HepG2 (cell line): Measurements from ENCODE around the gene CYTH1. TPM values are rescaled to one million over a fixed set of nuclear protein-coding genes. Genes with fewer than 3 reads are reported as not detected.

ENCODE experiments used
- ADNP ChIP-seq: sonication (generic); formaldehyde crosslinking; IDR thresholded peaks from 2 replicates; pipeline ENCODE4 v1.4.0; 2020; ENCODE audit warnings: missing genetic modification reagents
- ATRX ChIP-seq: sonication (generic); formaldehyde crosslinking; IDR thresholded peaks from 2 replicates; pipeline ENCODE4 v1.4.0; 2020; ENCODE audit warnings: missing genetic modification reagents, borderline replicate concordance
- CCAR2 ChIP-seq: fragments of 200-400 bp; formaldehyde crosslinking; optimal IDR thresholded peaks from 2 replicates; pipeline ENCODE3; 2018; ENCODE audit warnings: low read depth, mild to moderate bottlenecking, low read length, moderate library complexity
- CEBPB ChIP-seq: IDR thresholded peaks from 2 replicates; pipeline ENCODE4 v1.6.1; 2011; ENCODE audit warnings: low read depth, low read length, improper control_type of control experiment, borderline replicate concordance
- FOXP1 ChIP-seq, 2 experiments: fragments of 450-650 bp in 1 of 2; IDR thresholded peaks; 2 replicates each; pipeline ENCODE4 v1.6.1; 2017 to 2018; ENCODE audit warnings: antibody characterized with exemption in 1 of 2
- HMG20A ChIP-seq: IDR thresholded peaks from 2 replicates; pipeline ENCODE4 v1.6.1; 2016; ENCODE audit warnings: borderline replicate concordance
- IKZF4 ChIP-seq: sonication (generic); formaldehyde crosslinking; IDR thresholded peaks from 2 replicates; pipeline ENCODE4 v1.5.1; 2020; ENCODE audit warnings: borderline replicate concordance, mild to moderate bottlenecking, low read depth, missing genetic modification reagents; ENCODE audit errors: not compliant biosample characterization
- KLF11 ChIP-seq: IDR thresholded peaks from 2 replicates; pipeline ENCODE4 v1.6.1; 2016; ENCODE audit warnings: missing compliant biosample characterization
- NCOA5 ChIP-seq: sonication (generic); formaldehyde crosslinking; IDR thresholded peaks from 2 replicates; pipeline ENCODE4 v1.4.0; 2020; ENCODE audit warnings: missing genetic modification reagents
- PLRG1 ChIP-seq: fragments of 450-650 bp; conservative IDR thresholded peaks from 2 replicates; pipeline ENCODE4 v1.6.1; 2016
- TARDBP ChIP-seq: sonication (generic); formaldehyde crosslinking; IDR thresholded peaks from 2 replicates; pipeline ENCODE4 v1.8.0; 2022; ENCODE audit warnings: mild to moderate bottlenecking, missing genetic modification reagents
- ZNF136 ChIP-seq: sonication (generic); formaldehyde crosslinking; IDR thresholded peaks from 2 replicates; pipeline ENCODE4 v1.8.1; 2022; ENCODE audit warnings: low read depth, mild to moderate bottlenecking, moderate library complexity, missing genetic modification reagents
- ZNF343 ChIP-seq: sonication (generic); formaldehyde crosslinking; IDR thresholded peaks from 2 replicates; pipeline ENCODE4 v1.4.0; 2020; ENCODE audit warnings: mild to moderate bottlenecking, missing genetic modification reagents
- ZNF383 ChIP-seq: sonication (generic); formaldehyde crosslinking; IDR thresholded peaks from 2 replicates; pipeline ENCODE4 v1.4.0; 2020; ENCODE audit warnings: missing genetic modification reagents, mild to moderate bottlenecking, borderline replicate concordance
- ZNF569 ChIP-seq: sonication (generic); formaldehyde crosslinking; IDR thresholded peaks from 2 replicates; pipeline ENCODE4 v1.5.0; 2020; ENCODE audit warnings: mild to moderate bottlenecking, missing genetic modification reagents, moderate library complexity, borderline replicate concordance
- ZNF644 ChIP-seq: IDR thresholded peaks from 2 replicates; pipeline ENCODE4 v1.6.1; 2016; ENCODE audit warnings: low read depth
- ZNF747 ChIP-seq: sonication (generic); formaldehyde crosslinking; IDR thresholded peaks from 2 replicates; pipeline ENCODE4 v1.8.1; 2023; ENCODE audit warnings: missing genetic modification reagents, mild to moderate bottlenecking, borderline replicate concordance
- ZNF772 ChIP-seq: sonication (generic); formaldehyde crosslinking; IDR thresholded peaks from 2 replicates; pipeline ENCODE4 v1.5.0; 2020; ENCODE audit warnings: mild to moderate bottlenecking, missing genetic modification reagents
- ZNF839 ChIP-seq: sonication (generic); formaldehyde crosslinking; IDR thresholded peaks from 2 replicates; pipeline ENCODE4 v1.4.0; 2020; ENCODE audit warnings: missing genetic modification reagents, mild to moderate bottlenecking, borderline replicate concordance
- polyA plus RNA-seq, 8 experiments: library from polyadenylated mRNA; depleted of rRNA in 3 of 8; stranded (reverse) in 7 of 8; unstranded in 1 of 8; fragments of >200 nt; fragmentation: Illumina TruSeq in 4 of 8; extraction: Trizol in 4 of 8; gene quantifications; 2 replicates each; pipeline versions ENCODE4 v1.2.1 to v1.2.3, GENCODE V29; 2011 to 2016; ENCODE audit warnings: low read depth in 4 of 8, missing spikeins in 1 of 8, mixed read lengths in 1 of 8; ENCODE audit not compliant: insufficient read depth in 1 of 8
- total RNA-seq, 5 experiments: library from RNA; depleted of rRNA; stranded (reverse); fragments of >200 nt; fragmentation: Illumina TruSeq; extraction: Trizol; gene quantifications; 2 replicates each; pipeline ENCODE4 v1.2.3, GENCODE V29; 2016; ENCODE audit warnings: low read depth in 1 of 5
- TF ChIP-seq, protein P1 (sequence below): sonication (generic); formaldehyde crosslinking; IDR thresholded peaks from 2 replicates; pipeline ENCODE4 v1.9.0; 2021; ENCODE audit warnings: mild to moderate bottlenecking, missing genetic modification reagents
- TF ChIP-seq, protein P2 (sequence below): sonication (generic); formaldehyde crosslinking; IDR thresholded peaks from 2 replicates; pipeline ENCODE4 v1.5.1; 2020; ENCODE audit warnings: missing genetic modification reagents, mild to moderate bottlenecking, borderline replicate concordance

CYTH1 gene
- total and polyA plus RNA-seq, 2 of the 13 experiments (the other 11 are each of a cell fraction or from before 2014, with no cell fraction given): 20.1 to 48.9 TPM

DNA sequence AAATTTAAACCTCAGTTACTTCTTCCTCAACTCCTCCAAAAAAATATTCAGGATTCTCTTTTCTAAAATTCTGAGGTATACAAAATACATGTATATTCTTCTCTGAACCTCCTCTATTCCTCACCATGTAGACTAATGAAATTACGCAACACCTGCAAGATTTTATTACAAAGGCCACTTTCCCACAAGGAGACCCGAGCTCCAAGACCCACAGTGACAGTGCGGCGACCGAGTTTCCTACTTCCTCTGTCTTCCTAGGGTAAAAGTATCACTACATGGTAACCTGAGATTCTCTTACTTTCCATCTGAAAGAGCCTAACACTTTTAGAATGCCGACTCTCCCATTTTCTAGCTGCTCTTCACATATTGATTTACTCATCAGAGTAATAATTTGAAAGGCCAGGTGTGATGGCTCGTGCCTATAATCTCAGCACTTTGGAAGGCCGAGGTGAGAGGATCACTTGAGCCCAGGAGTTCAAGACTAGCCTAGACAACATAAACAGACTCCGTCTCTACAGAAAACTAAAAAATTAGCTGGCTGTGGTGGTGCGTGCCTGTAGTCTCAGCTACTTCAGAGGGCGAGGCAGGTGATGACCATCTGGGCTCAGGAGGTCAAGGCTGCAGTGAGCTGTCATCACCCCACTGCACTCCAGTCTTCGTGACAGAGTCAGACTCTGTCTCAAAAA lies 35.7 kb downstream of the CYTH1 start (continued):
- TF ChIP-seq, protein P1, sequence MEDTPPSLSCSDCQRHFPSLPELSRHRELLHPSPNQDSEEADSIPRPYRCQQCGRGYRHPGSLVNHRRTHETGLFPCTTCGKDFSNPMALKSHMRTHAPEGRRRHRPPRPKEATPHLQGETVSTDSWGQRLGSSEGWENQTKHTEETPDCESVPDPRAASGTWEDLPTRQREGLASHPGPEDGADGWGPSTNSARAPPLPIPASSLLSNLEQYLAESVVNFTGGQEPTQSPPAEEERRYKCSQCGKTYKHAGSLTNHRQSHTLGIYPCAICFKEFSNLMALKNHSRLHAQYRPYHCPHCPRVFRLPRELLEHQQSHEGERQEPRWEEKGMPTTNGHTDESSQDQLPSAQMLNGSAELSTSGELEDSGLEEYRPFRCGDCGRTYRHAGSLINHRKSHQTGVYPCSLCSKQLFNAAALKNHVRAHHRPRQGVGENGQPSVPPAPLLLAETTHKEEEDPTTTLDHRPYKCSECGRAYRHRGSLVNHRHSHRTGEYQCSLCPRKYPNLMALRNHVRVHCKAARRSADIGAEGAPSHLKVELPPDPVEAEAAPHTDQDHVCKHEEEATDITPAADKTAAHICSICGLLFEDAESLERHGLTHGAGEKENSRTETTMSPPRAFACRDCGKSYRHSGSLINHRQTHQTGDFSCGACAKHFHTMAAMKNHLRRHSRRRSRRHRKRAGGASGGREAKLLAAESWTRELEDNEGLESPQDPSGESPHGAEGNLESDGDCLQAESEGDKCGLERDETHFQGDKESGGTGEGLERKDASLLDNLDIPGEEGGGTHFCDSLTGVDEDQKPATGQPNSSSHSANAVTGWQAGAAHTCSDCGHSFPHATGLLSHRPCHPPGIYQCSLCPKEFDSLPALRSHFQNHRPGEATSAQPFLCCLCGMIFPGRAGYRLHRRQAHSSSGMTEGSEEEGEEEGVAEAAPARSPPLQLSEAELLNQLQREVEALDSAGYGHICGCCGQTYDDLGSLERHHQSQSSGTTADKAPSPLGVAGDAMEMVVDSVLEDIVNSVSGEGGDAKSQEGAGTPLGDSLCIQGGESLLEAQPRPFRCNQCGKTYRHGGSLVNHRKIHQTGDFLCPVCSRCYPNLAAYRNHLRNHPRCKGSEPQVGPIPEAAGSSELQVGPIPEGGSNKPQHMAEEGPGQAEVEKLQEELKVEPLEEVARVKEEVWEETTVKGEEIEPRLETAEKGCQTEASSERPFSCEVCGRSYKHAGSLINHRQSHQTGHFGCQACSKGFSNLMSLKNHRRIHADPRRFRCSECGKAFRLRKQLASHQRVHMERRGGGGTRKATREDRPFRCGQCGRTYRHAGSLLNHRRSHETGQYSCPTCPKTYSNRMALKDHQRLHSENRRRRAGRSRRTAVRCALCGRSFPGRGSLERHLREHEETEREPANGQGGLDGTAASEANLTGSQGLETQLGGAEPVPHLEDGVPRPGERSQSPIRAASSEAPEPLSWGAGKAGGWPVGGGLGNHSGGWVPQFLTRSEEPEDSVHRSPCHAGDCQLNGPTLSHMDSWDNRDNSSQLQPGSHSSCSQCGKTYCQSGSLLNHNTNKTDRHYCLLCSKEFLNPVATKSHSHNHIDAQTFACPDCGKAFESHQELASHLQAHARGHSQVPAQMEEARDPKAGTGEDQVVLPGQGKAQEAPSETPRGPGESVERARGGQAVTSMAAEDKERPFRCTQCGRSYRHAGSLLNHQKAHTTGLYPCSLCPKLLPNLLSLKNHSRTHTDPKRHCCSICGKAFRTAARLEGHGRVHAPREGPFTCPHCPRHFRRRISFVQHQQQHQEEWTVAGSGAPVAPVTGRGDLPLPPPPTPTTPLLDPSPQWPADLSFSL (CRISPR knock-in tag): no peak
- TF ChIP-seq PLRG1 (no peak), ZNF772 (CRISPR knock-in tag) (no peak), FOXP1 (IDR thresholded peaks at IDR 0.05) (no peak), FOXP1 (CRISPR knock-in tag; IDR thresholded peaks at IDR 0.05) (peak; percentile 63), ZNF747 (CRISPR knock-in tag) (no peak), ZNF383 (CRISPR knock-in tag) (no peak), CEBPB (peak; percentile 95), ZNF569 (no peak), HMG20A (CRISPR knock-in tag) (peak; percentile 50; the same call in 1 of the 2 replicates), ZNF136 (CRISPR knock-in tag) (no peak), ZNF644 (CRISPR knock-in tag) (no peak), NCOA5 (CRISPR knock-in tag) (no peak), ZNF839 (no peak), IKZF4 (CRISPR knock-in tag) (no peak), ATRX (CRISPR knock-in tag) (no peak), TARDBP (CRISPR knock-in tag) (no peak), ZNF343 (CRISPR knock-in tag) (no peak), CCAR2 (no peak), KLF11 (CRISPR knock-in tag) (no peak), ADNP (CRISPR knock-in tag) (no peak)
- TF ChIP-seq, protein P2, sequence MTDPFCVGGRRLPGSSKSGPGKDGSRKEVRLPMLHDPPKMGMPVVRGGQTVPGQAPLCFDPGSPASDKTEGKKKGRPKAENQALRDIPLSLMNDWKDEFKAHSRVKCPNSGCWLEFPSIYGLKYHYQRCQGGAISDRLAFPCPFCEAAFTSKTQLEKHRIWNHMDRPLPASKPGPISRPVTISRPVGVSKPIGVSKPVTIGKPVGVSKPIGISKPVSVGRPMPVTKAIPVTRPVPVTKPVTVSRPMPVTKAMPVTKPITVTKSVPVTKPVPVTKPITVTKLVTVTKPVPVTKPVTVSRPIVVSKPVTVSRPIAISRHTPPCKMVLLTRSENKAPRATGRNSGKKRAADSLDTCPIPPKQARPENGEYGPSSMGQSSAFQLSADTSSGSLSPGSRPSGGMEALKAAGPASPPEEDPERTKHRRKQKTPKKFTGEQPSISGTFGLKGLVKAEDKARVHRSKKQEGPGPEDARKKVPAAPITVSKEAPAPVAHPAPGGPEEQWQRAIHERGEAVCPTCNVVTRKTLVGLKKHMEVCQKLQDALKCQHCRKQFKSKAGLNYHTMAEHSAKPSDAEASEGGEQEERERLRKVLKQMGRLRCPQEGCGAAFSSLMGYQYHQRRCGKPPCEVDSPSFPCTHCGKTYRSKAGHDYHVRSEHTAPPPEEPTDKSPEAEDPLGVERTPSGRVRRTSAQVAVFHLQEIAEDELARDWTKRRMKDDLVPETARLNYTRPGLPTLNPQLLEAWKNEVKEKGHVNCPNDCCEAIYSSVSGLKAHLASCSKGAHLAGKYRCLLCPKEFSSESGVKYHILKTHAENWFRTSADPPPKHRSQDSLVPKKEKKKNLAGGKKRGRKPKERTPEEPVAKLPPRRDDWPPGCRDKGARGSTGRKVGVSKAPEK (CRISPR knock-in tag): no peak; the same call in 1 of the 2 replicates
